ENCODE measurements around the gene CLIP2.

Gene CLIP2

DNA sequence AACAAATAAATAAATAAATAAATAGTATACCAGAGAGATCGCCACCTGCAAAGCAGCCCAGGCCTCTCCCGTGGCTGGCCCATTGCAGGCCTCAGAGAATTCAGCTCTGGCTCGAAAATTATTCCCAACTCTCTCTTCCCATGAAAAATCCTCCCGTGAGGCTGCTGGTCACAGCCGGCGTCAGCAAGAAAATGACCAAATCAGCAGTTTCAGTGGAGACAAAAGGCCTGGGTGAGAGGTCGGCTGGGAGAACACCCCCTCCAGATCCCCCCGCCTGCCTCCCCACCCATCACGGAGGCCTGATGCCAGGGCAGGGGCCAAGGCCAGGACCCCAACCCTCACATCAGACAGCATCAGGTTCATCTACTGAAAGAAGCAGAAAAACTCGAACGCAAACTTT is 3.1 kb upstream of the CLIP2 start:
- TF ChIP-seq CSDC2 (CRISPR knock-in tag; IDR thresholded peaks at IDR 0.05) (no peak), ARNTL (CRISPR knock-in tag; IDR thresholded peaks at IDR 0.05; ENCODE audit: borderline replicate concordance, low read depth) (no peak), ISL1 (CRISPR knock-in tag; IDR thresholded peaks at IDR 0.05) (no peak), SNAI2 (CRISPR knock-in tag; IDR thresholded peaks at IDR 0.05) (no peak), PPARA (CRISPR knock-in tag; IDR thresholded peaks at IDR 0.05; ENCODE audit: borderline replicate concordance) (no peak), ZFP3 (CRISPR knock-in tag; IDR thresholded peaks at IDR 0.05) (no peak), ZC3H10 (CRISPR knock-in tag; IDR thresholded peaks at IDR 0.05) (no peak), ESRRG (CRISPR knock-in tag; IDR thresholded peaks at IDR 0.05) (no peak), TOX (CRISPR knock-in tag; IDR thresholded peaks at IDR 0.05; ENCODE audit: borderline replicate concordance) (no peak)
- TF ChIP-seq, protein P1, sequence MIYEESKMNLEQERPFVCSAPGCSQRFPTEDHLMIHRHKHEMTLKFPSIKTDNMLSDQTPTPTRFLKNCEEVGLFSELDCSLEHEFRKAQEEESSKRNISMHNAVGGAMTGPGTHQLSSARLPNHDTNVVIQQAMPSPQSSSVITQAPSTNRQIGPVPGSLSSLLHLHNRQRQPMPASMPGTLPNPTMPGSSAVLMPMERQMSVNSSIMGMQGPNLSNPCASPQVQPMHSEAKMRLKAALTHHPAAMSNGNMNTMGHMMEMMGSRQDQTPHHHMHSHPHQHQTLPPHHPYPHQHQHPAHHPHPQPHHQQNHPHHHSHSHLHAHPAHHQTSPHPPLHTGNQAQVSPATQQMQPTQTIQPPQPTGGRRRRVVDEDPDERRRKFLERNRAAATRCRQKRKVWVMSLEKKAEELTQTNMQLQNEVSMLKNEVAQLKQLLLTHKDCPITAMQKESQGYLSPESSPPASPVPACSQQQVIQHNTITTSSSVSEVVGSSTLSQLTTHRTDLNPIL (CRISPR knock-in tag; IDR thresholded peaks at IDR 0.05; ENCODE audit: low read depth) = no peak
- TF ChIP-seq, protein P2, sequence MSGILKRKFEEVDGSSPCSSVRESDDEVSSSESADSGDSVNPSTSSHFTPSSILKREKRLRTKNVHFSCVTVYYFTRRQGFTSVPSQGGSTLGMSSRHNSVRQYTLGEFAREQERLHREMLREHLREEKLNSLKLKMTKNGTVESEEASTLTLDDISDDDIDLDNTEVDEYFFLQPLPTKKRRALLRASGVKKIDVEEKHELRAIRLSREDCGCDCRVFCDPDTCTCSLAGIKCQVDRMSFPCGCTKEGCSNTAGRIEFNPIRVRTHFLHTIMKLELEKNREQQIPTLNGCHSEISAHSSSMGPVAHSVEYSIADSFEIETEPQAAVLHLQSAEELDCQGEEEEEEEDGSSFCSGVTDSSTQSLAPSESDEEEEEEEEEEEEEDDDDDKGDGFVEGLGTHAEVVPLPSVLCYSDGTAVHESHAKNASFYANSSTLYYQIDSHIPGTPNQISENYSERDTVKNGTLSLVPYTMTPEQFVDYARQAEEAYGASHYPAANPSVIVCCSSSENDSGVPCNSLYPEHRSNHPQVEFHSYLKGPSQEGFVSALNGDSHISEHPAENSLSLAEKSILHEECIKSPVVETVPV (CRISPR knock-in tag; IDR thresholded peaks at IDR 0.05) = no peak
- TF ChIP-seq, protein P3, sequence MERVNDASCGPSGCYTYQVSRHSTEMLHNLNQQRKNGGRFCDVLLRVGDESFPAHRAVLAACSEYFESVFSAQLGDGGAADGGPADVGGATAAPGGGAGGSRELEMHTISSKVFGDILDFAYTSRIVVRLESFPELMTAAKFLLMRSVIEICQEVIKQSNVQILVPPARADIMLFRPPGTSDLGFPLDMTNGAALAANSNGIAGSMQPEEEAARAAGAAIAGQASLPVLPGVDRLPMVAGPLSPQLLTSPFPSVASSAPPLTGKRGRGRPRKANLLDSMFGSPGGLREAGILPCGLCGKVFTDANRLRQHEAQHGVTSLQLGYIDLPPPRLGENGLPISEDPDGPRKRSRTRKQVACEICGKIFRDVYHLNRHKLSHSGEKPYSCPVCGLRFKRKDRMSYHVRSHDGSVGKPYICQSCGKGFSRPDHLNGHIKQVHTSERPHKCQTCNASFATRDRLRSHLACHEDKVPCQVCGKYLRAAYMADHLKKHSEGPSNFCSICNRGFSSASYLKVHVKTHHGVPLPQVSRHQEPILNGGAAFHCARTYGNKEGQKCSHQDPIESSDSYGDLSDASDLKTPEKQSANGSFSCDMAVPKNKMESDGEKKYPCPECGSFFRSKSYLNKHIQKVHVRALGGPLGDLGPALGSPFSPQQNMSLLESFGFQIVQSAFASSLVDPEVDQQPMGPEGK (CRISPR knock-in tag; IDR thresholded peaks at IDR 0.05; ENCODE audit: borderline replicate concordance) = no peak
- TF ChIP-seq, protein P4, sequence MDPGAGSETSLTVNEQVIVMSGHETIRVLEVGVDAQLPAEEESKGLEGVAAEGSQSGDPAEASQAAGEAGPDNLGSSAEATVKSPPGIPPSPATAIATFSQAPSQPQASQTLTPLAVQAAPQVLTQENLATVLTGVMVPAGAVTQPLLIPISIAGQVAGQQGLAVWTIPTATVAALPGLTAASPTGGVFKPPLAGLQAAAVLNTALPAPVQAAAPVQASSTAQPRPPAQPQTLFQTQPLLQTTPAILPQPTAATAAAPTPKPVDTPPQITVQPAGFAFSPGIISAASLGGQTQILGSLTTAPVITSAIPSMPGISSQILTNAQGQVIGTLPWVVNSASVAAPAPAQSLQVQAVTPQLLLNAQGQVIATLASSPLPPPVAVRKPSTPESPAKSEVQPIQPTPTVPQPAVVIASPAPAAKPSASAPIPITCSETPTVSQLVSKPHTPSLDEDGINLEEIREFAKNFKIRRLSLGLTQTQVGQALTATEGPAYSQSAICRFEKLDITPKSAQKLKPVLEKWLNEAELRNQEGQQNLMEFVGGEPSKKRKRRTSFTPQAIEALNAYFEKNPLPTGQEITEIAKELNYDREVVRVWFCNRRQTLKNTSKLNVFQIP (CRISPR knock-in tag; IDR thresholded peaks at IDR 0.05; ENCODE audit: borderline replicate concordance, low read depth) = no peak
- ATAC-seq = no peak

DNA sequence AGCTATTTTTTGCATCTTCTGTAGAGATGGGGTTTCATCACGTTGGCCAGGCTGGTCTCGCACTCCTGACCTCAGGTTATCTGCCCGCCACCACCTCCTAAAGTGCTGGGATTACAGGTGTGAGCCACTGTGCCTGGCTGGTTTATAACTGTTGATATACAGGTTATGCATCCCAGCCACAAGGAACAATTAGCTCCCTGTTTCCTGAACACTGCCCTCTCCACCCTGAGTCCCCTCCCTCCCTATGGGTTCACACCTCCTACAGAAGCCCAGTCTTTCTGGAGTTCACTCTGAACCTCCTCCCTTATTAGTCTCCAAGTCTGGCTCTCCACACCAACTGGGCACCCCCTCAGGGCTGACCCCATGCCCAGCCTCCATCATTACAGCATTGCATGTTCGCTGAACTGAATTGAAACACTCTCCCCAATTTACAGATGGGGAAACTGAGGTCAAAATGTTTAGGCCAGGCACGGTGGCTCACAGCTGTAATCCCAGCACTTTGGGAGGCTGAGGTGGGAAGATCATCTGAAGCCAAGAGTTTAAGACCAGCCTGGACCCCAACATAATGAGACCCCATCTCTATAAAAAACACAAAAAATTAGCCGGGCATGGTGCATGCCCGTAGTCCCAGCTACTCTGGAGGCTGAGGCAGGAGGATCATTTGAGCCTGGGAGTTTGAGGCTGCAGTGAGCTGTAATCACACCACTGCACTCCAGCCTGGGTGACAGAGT is 1.7 kb upstream of the CLIP2 start:
- TF ChIP-seq ESRRG (CRISPR knock-in tag; IDR thresholded peaks at IDR 0.05) (no peak), OSR1 (CRISPR knock-in tag; IDR thresholded peaks at IDR 0.05) (no peak), CSDC2 (CRISPR knock-in tag; IDR thresholded peaks at IDR 0.05) (no peak), GLIS3 (CRISPR knock-in tag; IDR thresholded peaks at IDR 0.05) (no peak), ZNF565 (CRISPR knock-in tag; conservative IDR thresholded peaks at IDR 0.05; ENCODE audit: low read depth) (no peak), ZNF70 (CRISPR knock-in tag; IDR thresholded peaks at IDR 0.05) (no peak), TOX (CRISPR knock-in tag; IDR thresholded peaks at IDR 0.05; ENCODE audit: borderline replicate concordance) (no peak), ARNTL (CRISPR knock-in tag; IDR thresholded peaks at IDR 0.05; ENCODE audit: borderline replicate concordance, low read depth) (no peak), ISL1 (CRISPR knock-in tag; IDR thresholded peaks at IDR 0.05) (no peak)
- TF ChIP-seq, protein P3 (CRISPR knock-in tag; IDR thresholded peaks at IDR 0.05; ENCODE audit: borderline replicate concordance) = no peak
- TF ChIP-seq, protein P5, sequence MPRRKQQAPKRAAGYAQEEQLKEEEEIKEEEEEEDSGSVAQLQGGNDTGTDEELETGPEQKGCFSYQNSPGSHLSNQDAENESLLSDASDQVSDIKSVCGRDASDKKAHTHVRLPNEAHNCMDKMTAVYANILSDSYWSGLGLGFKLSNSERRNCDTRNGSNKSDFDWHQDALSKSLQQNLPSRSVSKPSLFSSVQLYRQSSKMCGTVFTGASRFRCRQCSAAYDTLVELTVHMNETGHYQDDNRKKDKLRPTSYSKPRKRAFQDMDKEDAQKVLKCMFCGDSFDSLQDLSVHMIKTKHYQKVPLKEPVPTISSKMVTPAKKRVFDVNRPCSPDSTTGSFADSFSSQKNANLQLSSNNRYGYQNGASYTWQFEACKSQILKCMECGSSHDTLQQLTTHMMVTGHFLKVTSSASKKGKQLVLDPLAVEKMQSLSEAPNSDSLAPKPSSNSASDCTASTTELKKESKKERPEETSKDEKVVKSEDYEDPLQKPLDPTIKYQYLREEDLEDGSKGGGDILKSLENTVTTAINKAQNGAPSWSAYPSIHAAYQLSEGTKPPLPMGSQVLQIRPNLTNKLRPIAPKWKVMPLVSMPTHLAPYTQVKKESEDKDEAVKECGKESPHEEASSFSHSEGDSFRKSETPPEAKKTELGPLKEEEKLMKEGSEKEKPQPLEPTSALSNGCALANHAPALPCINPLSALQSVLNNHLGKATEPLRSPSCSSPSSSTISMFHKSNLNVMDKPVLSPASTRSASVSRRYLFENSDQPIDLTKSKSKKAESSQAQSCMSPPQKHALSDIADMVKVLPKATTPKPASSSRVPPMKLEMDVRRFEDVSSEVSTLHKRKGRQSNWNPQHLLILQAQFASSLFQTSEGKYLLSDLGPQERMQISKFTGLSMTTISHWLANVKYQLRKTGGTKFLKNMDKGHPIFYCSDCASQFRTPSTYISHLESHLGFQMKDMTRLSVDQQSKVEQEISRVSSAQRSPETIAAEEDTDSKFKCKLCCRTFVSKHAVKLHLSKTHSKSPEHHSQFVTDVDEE (CRISPR knock-in tag; IDR thresholded peaks at IDR 0.05) = no peak
- no peak for ATAC-seq

Measured in SK-N-SH treated with all-trans-retinoic acid at 6 μM for 48 hours (cell line).